ENCODE data around the gene TM4SF5.

Gene TM4SF5

GRCh38 chr17:4771519-4772234 is at the start of gene TM4SF5:
Gene TM4SF5 (plus strand): TSS chr17:4771886. CDS start chr17:4771923, 37 bp downstream.
- no peak for DNase-seq (ENCODE audit: low read depth in 2 of 2)

- DNase-seq (ENCODE audit: low read depth in 2 of 2) = no peak
Measured at GRCh38 chr17:4722678-4723240, 48.9 kb upstream of the TM4SF5 start.

GRCh38 chr17:4724650-4725049 is 47.0 kb upstream of the TM4SF5 start:
- no peak for DNase-seq (ENCODE audit: low read depth in 2 of 2)

GRCh38 chr17:4725646-4726310 is 45.9 kb upstream of the TM4SF5 start:
- DNase-seq (ENCODE audit: low read depth in 2 of 2) = no peak

GRCh38 chr17:4728124-4728523 is 43.6 kb upstream of the TM4SF5 start:
- no peak for DNase-seq (ENCODE audit: low read depth in 2 of 2)

- no peak for DNase-seq (ENCODE audit: low read depth in 2 of 2)
Measured at GRCh38 chr17:4733073-4733531, 38.6 kb upstream of the TM4SF5 start.

GRCh38 chr17:4734857-4735475 is 36.7 kb upstream of the TM4SF5 start:
- no peak for DNase-seq (ENCODE audit: low read depth in 2 of 2)

GRCh38 chr17:4735876-4736651 is 35.6 kb upstream of the TM4SF5 start:
- DNase-seq (ENCODE audit: low read depth in 2 of 2) = no peak

GRCh38 chr17:4738136-4739121 is 33.3 kb upstream of the TM4SF5 start:
- DNase-seq (ENCODE audit: low read depth in 2 of 2) = no peak

- DNase-seq (ENCODE audit: low read depth in 2 of 2) = no peak
Measured at GRCh38 chr17:4739122-4740024, 32.3 kb upstream of the TM4SF5 start, which contains the start of the genes CXCL16 and ZMYND15. Gene CXCL16 (minus strand): TSS chr17:4739928. CDS start chr17:4739339, 589 bp downstream. Gene ZMYND15 (plus strand): TSS chr17:4739833. CDS start chr17:4740549, 716 bp downstream.

GRCh38 chr17:4740025-4740351 is 31.7 kb upstream of the TM4SF5 start:
- DNase-seq (ENCODE audit: low read depth in 2 of 2) = no peak

GRCh38 chr17:4740584-4740983 is 31.1 kb upstream of the TM4SF5 start:
- DNase-seq (ENCODE audit: low read depth in 2 of 2) = no peak

- DNase-seq (ENCODE audit: low read depth in 2 of 2) = no peak
Measured at GRCh38 chr17:4741544-4741943, 30.1 kb upstream of the TM4SF5 start.

- DNase-seq (ENCODE audit: low read depth in 2 of 2) = no peak
Measured at GRCh38 chr17:4742133-4742532, 29.6 kb upstream of the TM4SF5 start.

- no peak for DNase-seq (ENCODE audit: low read depth in 2 of 2)
Measured at GRCh38 chr17:4742629-4743028, 29.1 kb upstream of the TM4SF5 start.

GRCh38 chr17:4743216-4743615 is 28.5 kb upstream of the TM4SF5 start:
- no peak for DNase-seq (ENCODE audit: low read depth in 2 of 2)

GRCh38 chr17:4743898-4744297 is 27.8 kb upstream of the TM4SF5 start:
- no peak for DNase-seq (ENCODE audit: low read depth in 2 of 2)

GRCh38 chr17:4744999-4745969 is 26.4 kb upstream of the TM4SF5 start:
- no peak for DNase-seq (ENCODE audit: low read depth in 2 of 2)
